Mesodermal cell (in vitro differentiated cells): ENCODE results near the gene RAB15.

Source experiments
- H3K27ac ChIP-seq: 2 replicates; pipeline ENCODE4 v1.7.0; 2013; ENCODE audit warnings: mild to moderate bottlenecking, low read depth, low read length, moderate library complexity; ENCODE audit not compliant: severe bottlenecking
- H3K36me3 ChIP-seq: 2 replicates; pipeline ENCODE4 v1.7.1; 2013; ENCODE audit warnings: mild to moderate bottlenecking, low read length, moderate library complexity; ENCODE audit not compliant: control insufficient read depth, insufficient read depth
- H3K4me1 ChIP-seq: one replicate; pipeline ENCODE4 v1.7.1; 2013; ENCODE audit warnings: mild to moderate bottlenecking, low read length; ENCODE audit not compliant: insufficient read depth, control insufficient read depth, poor library complexity, severe bottlenecking
- H3K4me3 ChIP-seq: 2 replicates; pipeline ENCODE4 v1.7.0; 2013; ENCODE audit warnings: low read length, control low read depth, mild to moderate bottlenecking; ENCODE audit not compliant: insufficient read depth, poor library complexity, severe bottlenecking; ENCODE audit errors: extremely low read depth
- H3K9me3 ChIP-seq: 2 replicates; pipeline ENCODE4 v1.7.1; 2013; ENCODE audit warnings: mild to moderate bottlenecking, low read length, moderate library complexity; ENCODE audit not compliant: control insufficient read depth
- WGBS, 2 experiments: methylation state at CpG; one replicate each; pipeline ENCODE4 v1.1.5; 2013; ENCODE audit warnings: missing lambda C conversion rate in 2 of 2; ENCODE audit not compliant: insufficient coverage in 2 of 2; 5-methylcytosine and 5-hydroxymethylcytosine counted together

The RAB15 gene

DNA sequence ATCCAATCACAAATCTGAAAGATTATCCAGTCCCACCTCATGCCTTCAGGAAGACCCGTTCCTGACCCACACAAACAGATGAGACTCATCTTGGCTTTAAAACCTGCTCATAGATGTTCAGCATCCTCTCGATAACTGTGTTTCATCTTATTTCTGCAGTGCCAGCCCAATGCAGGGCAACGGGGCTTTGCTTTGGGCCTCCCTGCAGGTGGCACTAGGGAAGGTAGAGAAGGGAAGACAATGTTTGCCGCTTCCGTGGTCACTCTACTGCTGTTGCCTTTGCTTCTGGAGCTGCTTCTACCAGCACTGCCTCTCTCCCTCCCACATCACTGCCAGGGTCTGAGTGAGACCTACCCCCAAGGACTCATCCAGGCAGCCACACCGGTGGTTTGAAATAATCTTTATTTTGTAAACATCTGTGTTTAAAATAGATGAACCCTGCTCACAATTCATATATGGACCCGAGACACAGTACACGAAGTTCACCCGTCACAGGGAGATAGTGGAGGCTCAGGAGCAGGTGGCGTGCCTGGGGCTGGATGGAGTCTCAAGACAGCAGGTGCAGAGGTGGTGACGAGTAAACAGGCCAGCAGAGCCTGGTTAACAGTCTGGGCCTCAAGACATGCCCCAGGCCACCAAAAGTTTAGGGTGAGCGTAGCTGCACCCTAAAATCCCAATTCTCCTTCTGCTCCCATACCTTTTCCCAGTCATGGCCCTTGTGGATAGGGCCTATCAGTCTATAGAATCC lies 26.5 kb downstream of the RAB15 start:
- Histone ChIP-seq H3K36me3 (peaks cover 22% of the 10 kb centered on the region), H3K27ac (no peak overlapping the region)

DNA sequence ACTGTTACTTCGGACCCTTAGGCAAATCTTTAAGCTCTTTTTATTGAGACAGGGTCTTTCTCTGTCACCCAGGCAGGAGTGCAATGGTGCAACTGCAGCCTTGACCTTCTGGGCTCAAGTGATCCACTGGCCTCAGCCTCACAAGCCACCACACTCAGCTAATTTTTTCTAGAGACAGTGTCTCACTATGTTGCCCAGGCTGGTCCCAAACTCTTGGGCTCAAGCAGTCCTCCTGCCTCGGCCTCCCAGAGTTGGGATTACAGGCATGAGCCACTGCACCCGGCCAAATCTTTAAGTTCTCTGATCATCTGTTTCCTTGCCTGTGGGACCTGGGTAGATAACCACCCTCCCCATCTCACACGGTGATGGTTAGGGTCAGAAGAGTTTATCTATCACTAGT lies 27.3 kb downstream of the RAB15 start:
- 94 to 100% methylated on average over 3 of the region's 4 CpGs for WGBS, 2 experiments
- no peak overlapping the region for H3K4me3 ChIP-seq
- peaks cover 22% of the 10 kb centered on the region for H3K36me3 ChIP-seq
- no peaks in the 10 kb centered on the region for H3K4me1 ChIP-seq
- no peaks in the 10 kb centered on the region for H3K9me3 ChIP-seq
- no peak overlapping the region for H3K27ac ChIP-seq

More for the DNA sequence above, 26.5 kb downstream of the RAB15 start:
- Histone ChIP-seq H3K9me3 (no peaks in the 10 kb centered on the region), H3K4me1 (no peaks in the 10 kb centered on the region), H3K4me3 (no peak overlapping the region)
- 84 to 94% methylated on average over 7 to 9 of the region's 12 CpGs for WGBS, 2 experiments

DNA sequence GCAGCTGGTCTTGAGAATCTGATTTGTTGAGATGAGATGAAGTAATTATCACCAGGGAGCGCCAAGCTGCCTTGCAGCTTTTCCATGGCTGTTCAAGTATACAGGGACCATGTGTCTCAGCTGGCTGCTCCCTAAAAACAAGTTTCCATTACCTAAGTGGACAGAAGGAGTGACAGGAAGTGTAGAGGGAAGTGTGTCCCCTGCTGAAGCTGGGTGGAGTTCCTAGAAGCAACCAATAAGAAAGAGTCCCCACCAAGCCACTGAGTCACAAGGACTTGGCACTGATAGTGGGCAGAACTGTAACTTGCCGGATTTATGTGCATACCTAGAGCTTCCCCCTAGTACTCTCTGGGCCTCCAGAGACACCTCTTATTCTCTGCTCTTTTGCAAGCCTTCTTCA lies 28.1 kb downstream of the RAB15 start:
- H3K27ac ChIP-seq = no peak overlapping the region
- H3K4me3 ChIP-seq = no peak overlapping the region
- no peaks in the 10 kb centered on the region for H3K4me1 ChIP-seq
- no peaks in the 10 kb centered on the region for H3K9me3 ChIP-seq
- H3K36me3 ChIP-seq = peaks cover 22% of the 10 kb centered on the region
- WGBS, 2 experiments = 100% methylated on average over 1 to 2 of the region's 2 CpGs

DNA sequence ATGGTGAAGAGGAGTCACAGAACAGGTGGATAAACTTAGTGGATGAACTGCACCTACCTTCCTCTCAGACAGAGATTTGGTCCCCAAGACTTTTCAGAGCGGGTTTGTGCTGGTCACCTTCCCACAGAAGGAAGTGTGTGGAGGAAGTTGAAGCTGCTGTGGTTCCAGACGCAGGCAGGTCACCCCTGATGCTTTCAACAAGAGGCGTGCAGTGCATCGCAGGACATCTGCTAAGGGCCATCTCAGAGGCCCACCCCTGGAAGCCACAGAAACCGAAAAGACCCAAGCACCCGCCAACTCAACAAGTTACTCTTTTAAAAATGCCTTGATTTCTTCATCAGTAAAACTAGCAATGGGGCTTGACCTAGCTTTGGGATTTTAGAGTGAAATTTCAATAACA lies 28.6 kb downstream of the RAB15 start:
- WGBS, 2 experiments = 94% methylated on average over 3 of the region's 6 CpGs; no CpG with 5 or more reads in 1 of the 2 experiments
- Histone ChIP-seq H3K4me1 (no peaks in the 10 kb centered on the region), H3K9me3 (no peaks in the 10 kb centered on the region), H3K27ac (no peak overlapping the region), H3K36me3 (peaks cover 21% of the 10 kb centered on the region), H3K4me3 (no peak overlapping the region)

DNA sequence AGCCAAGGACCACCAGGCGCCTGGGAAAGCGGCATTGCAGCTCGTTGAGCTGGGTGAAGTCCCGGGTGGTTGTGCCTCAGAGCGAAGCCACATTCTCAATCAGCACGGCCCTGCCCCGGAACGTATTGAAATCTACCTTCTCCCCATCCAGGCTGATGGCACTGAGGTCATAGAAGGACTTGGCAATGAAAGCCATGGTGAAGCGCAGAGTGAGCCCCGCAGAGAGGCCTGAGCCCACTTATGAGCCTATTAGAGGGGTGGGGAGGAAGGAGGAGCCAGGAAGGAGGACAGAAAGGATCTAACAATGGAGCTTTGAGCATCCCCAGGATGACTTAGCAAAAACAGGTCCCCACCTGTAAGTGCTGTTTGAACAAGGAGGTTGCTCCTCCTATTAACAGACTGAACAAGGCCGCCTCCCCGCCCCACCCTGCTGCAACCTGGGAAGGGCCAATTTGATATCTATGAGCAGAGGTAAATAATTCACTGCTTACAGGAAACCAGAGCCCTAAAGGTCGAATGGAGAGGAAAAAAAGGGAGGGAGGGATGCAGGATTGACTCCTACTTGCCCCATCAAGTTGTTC lies 29.5 kb downstream of the RAB15 start, which contains the start of gene GPX2:
Gene GPX2 (minus strand): TSS at position 215 of the 581 bp plus-strand sequence. CDS start 19 bp downstream, at position 196.
- no peaks in the 10 kb centered on the region for H3K4me1 ChIP-seq
- H3K27ac ChIP-seq = no peak within 1 kb of the TSS
- no peak within 1 kb of the TSS for H3K4me3 ChIP-seq
- peaks cover 13% of the 10 kb centered on the region for H3K36me3 ChIP-seq
- WGBS, 2 experiments = 89 to 96% methylated on average over 9 to 11 of the region's 13 CpGs
- no peaks in the 10 kb centered on the region for H3K9me3 ChIP-seq

DNA sequence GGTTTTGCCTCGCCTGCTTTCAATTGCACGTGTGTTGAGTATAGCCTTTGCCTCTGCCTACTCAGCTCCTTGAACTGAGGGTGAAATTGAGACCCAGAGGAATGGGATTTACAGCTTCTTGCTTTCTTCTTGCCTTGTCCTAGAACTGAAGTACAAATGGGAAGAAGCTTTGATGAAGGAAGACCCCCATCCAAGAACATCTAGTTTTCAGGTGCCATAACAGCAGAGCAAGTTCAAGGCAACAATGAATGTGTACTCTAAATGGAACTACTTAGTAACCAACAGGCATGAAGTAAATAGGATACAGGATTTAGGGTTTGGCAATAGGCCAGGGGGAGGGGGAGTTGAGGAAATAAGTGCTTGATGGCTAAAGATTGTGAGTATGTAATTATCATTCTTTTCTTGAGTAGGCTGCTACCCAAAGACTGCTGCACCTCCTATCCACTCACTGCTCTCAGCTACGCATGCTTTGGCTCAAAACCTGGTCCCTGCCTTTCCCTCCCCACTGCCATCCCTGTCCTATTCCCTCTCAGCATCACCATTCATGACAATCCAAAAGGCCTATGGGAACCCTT lies 31.7 kb downstream of the RAB15 start:
- no peak overlapping the region for H3K27ac ChIP-seq
- H3K9me3 ChIP-seq = no peaks in the 10 kb centered on the region
- H3K36me3 ChIP-seq = no peaks in the 10 kb centered on the region
- 100% methylated on average over 1 of the region's 3 CpGs for WGBS, 2 experiments
- H3K4me1 ChIP-seq = no peaks in the 10 kb centered on the region
- H3K4me3 ChIP-seq = no peak overlapping the region

DNA sequence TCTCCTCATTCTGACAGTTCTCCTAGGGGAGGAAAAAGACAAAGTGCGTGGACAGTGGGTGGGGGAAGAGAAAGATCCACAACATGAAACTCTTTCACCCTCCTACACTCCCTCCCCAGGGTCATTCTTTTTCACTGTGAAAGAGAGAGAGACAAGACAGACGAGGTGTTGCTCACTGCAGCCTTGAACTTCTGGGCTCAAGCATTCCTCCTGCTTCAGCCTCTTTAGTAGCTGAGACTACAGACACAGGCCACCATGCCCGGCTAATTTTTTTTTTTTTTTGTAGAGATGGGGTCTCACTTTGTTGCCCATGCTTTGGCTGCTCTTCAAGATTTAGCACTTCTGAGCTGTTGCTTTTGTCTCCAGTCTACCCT lies 32.3 kb downstream of the RAB15 start:
- Histone ChIP-seq H3K4me1 (no peaks in the 10 kb centered on the region), H3K9me3 (no peaks in the 10 kb centered on the region), H3K4me3 (no peak overlapping the region), H3K36me3 (no peaks in the 10 kb centered on the region), H3K27ac (no peak overlapping the region)
- 90% methylated on average over 2 of the region's 3 CpGs; no CpG with 5 or more reads in 1 of the 2 experiments for WGBS, 2 experiments

DNA sequence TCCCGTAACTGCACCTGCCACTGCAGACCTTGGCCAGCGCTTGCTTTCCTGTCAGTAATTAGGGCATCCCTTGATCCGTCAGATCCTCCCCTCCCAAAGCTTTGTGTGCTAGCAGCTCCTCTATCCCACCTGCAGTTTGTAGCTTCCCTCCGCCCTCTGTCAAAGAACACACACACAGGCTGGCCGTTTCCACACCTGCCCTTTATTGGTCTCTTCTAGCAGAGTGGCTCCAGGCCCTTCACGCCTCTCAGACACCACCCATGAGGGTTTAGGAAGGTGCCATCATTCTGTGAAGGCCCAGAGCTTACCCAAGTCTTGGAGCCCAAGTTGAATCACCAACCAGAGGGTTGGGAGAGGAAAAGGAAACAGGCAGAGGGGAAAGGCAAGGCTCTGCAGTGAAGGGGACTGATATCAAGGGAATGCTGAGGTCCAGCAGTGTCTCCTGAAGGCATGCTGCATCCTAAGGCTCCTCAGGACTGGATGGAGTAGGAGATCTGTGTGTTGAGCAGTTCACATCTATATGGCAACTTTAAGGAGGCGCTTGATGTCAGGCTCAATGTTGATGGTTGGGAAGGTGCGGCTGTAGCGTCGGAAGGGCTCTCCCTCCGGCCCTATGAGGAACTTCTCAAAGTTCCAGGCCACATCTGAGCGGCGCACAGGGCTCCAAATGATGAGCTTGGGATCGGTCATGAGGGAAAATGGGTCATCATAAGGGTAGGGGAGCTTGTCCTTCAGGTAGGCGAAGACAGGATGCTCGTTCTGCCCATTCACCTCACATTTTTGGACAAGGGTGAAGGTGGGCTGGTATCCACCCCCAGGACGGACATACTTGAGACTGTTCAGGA lies 32.9 kb downstream of the RAB15 start:
- 93 to 96% methylated on average over 15 to 16 of the region's 17 CpGs for WGBS, 2 experiments
- H3K4me1 ChIP-seq = no peaks in the 10 kb centered on the region
- H3K27ac ChIP-seq = no peak overlapping the region
- no peak overlapping the region for H3K4me3 ChIP-seq
- peaks cover 5% of the 10 kb centered on the region for H3K36me3 ChIP-seq
- no peaks in the 10 kb centered on the region for H3K9me3 ChIP-seq

DNA sequence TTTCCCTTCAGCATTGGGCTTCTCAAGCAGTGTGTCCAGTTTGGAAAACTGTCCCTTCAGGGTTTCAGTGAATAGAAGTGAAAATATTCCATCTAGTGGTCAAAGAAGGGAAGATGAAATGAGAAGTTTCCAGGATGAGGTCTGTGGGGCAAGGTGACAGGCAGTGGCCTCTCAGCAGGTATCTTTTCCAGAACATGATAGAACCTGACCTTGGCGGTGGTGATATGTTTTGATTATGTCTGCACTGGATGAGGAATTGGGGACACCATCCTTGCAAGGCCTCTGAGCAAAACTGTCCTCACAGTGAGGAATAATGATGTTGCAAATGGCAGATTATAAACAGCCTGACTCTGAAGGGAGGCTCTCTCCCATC lies 34.3 kb downstream of the RAB15 start:
- Histone ChIP-seq H3K4me1 (no peaks in the 10 kb centered on the region), H3K36me3 (peaks cover 12% of the 10 kb centered on the region), H3K27ac (no peak overlapping the region), H3K4me3 (no peak overlapping the region), H3K9me3 (no peaks in the 10 kb centered on the region)
- WGBS, 2 experiments = 83 to 100% methylated on average over 1 of the region's 1 CpG

DNA sequence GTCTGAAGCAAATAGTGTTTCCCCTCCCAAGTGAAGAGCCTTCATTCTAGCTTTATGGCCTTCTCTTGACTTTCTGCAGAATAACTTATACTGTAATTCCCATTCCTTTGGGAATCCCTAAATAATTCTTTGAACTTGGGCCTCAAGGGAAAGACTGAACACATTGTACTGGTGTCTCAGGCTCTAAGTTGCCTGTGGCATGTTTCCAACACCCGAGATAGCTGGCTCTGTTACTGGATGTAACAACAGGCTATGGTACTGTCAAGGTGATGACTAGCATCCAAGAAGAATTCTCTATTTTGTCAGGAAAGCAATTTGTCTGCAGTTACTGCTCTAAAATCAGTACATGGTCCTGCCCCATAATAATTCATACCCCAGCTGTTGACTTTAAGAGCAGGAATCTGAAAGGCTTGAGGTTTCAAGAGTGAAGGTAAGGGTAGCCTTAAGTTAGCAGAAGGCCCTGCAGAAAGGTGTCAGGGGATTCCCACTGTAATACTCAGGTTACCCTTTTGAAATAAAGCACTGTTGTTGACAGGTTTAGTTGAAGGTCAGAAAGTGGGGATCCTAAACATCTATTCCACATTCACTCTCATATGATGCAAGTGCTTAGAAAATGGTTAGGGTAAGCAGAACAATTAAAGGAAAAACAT lies 34.8 kb downstream of the RAB15 start:
- 89 to 100% methylated on average over 1 of the region's 1 CpG for WGBS, 2 experiments
- Histone ChIP-seq H3K4me1 (no peaks in the 10 kb centered on the region), H3K36me3 (peaks cover 17% of the 10 kb centered on the region), H3K9me3 (no peaks in the 10 kb centered on the region), H3K27ac (no peak overlapping the region), H3K4me3 (no peak overlapping the region)
